Nephron progenitor cell (in vitro differentiated cells): ENCODE data around the gene CNOT10.
A peak's percentile ranks its signal among the peaks of the same experiment; 100 is the strongest.

Source experiments
- DNase-seq: peaks from one replicate; pipeline ENCODE4 v3.0.0; 2021
- H3K27ac Mint-ChIP-seq: 2 replicates; pipeline ENCODE4 v1.8.0; 2021; ENCODE audit warnings: mild to moderate bottlenecking, moderate library complexity, mixed read lengths
- H3K27me3 Mint-ChIP-seq: 2 replicates; pipeline ENCODE4 v1.8.0; 2021; ENCODE audit warnings: mild to moderate bottlenecking, low read depth, mixed read lengths; ENCODE audit not compliant: poor library complexity
- H3K36me3 Mint-ChIP-seq: 2 replicates; pipeline ENCODE4 v1.8.0; 2021; ENCODE audit warnings: low read depth, mixed read lengths
- H3K4me1 Mint-ChIP-seq: 2 replicates; pipeline ENCODE4 v1.8.0; 2021; ENCODE audit warnings: mixed read lengths
- H3K4me3 Mint-ChIP-seq: 2 replicates; pipeline ENCODE4 v1.8.0; 2021; ENCODE audit warnings: mild to moderate bottlenecking, moderate library complexity, mixed read lengths
- H3K9me3 Mint-ChIP-seq: 2 replicates; pipeline ENCODE4 v1.8.0; 2021; ENCODE audit warnings: mild to moderate bottlenecking, moderate library complexity, mixed read lengths
- TF ChIP-seq, protein P1 (sequence below): fragments of 200-600 bp; sonication (generic); IDR thresholded peaks from 2 replicates; pipeline ENCODE4 v1.5.0; 2021; ENCODE audit warnings: antibody characterized with exemption

The CNOT10 gene

DNA sequence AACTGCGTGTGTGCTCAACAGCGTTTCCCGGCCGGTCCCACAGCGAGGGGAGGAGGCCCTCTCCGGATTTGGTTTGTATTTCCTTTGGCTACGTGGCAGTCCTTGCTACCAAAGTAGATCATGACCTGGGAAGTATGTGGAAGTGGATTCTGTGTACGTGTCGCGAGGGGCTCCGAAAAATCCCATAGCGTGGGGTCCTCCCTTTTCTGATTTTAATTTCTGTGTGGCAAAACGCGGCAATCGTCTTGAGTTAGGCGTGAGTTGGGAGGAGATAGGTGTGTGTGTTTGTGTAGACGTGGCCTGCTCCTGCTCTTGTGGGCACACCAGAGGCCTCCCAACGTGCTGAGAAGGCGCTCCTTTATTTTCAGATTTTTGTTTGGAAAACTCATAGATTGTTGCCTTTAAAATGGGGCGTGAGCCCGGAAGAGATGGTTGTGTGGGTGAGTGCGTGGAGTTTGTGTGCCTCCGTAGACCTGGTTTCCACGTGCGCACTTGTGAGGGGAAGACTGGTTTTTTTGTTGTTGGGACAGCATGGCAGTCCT is 134.1 kb downstream of the CNOT10 start:
- Mint-ChIP-seq H3K9me3 (no peaks in the 10 kb centered on the region), H3K4me3 (peak overlapping the region; percentile 97), H3K36me3 (peaks cover 18% of the 10 kb centered on the region), H3K4me1 (peaks cover 70% of the 10 kb centered on the region), H3K27ac (peak overlapping the region; percentile 99), H3K27me3 (peaks cover 7% of the 10 kb centered on the region)
- TF ChIP-seq, protein P1, sequence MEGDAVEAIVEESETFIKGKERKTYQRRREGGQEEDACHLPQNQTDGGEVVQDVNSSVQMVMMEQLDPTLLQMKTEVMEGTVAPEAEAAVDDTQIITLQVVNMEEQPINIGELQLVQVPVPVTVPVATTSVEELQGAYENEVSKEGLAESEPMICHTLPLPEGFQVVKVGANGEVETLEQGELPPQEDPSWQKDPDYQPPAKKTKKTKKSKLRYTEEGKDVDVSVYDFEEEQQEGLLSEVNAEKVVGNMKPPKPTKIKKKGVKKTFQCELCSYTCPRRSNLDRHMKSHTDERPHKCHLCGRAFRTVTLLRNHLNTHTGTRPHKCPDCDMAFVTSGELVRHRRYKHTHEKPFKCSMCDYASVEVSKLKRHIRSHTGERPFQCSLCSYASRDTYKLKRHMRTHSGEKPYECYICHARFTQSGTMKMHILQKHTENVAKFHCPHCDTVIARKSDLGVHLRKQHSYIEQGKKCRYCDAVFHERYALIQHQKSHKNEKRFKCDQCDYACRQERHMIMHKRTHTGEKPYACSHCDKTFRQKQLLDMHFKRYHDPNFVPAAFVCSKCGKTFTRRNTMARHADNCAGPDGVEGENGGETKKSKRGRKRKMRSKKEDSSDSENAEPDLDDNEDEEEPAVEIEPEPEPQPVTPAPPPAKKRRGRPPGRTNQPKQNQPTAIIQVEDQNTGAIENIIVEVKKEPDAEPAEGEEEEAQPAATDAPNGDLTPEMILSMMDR = no peak
- DNase-seq = no peak

GRCh38 chr3:32819551-32820348 is 134.8 kb downstream of the CNOT10 start:
- Mint-ChIP-seq H3K27ac (peak overlapping the region; percentile 99), H3K9me3 (no peaks in the 10 kb centered on the region), H3K27me3 (peaks cover 7% of the 10 kb centered on the region), H3K4me1 (peaks cover 70% of the 10 kb centered on the region), H3K36me3 (peaks cover 23% of the 10 kb centered on the region), H3K4me3 (peak overlapping the region; percentile 97)
- TF ChIP-seq, protein P1 = no peak
- DNase-seq = peak; percentile 50

GRCh38 chr3:32820430-32820829 is 135.4 kb downstream of the CNOT10 start:
- TF ChIP-seq, protein P1 = no peak
- Mint-ChIP-seq H3K36me3 (peaks cover 29% of the 10 kb centered on the region), H3K4me1 (peaks cover 70% of the 10 kb centered on the region), H3K9me3 (no peaks in the 10 kb centered on the region), H3K27me3 (peaks cover 7% of the 10 kb centered on the region), H3K4me3 (peak overlapping the region; percentile 97), H3K27ac (no peak overlapping the region)
- no peak for DNase-seq

DNA sequence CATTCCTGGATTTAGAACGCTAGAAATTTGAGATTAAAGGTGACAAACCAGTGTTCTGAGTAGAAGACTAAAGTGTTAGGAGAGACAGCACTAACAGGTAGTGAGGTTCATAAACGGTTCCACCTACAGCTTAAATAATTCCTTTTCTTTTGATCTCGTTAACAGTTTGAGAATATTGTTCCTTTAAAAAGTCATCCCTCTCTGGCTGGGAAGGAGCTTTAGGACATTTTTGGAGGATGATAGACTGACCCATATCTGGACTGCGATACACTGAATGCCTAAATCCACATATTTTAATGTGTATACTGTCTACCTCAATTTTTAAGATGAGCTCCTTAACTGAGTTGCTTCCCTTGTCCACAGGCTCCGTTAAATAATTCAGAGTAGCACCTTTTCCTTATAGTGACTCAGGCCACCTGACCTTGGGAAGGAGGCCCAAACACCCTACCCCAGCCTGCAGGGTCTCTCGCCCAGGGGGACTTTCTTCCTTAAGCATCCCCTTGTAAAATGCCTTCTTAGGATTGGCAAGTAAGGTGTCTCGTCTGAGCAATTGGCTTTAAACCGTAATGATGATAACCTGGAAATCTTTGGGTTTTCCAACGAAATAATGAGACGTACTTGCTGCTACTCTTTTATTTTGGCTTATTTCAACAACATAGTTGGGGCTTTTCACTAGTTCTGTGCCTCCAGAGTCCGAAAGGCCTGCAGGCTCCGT is 136.1 kb downstream of the CNOT10 start:
- H3K9me3 Mint-ChIP-seq = no peaks in the 10 kb centered on the region
- peaks cover 70% of the 10 kb centered on the region for H3K4me1 Mint-ChIP-seq
- no peak overlapping the region for H3K27ac Mint-ChIP-seq
- TF ChIP-seq, protein P1 = no peak
- peak overlapping the region; percentile 97 for H3K4me3 Mint-ChIP-seq
- DNase-seq = no peak
- H3K27me3 Mint-ChIP-seq = peaks cover 7% of the 10 kb centered on the region
- H3K36me3 Mint-ChIP-seq = peaks cover 36% of the 10 kb centered on the region

GRCh38 chr3:32821686-32822296 is 136.8 kb downstream of the CNOT10 start:
- H3K4me3 Mint-ChIP-seq = peak overlapping the region; percentile 97
- peaks cover 72% of the 10 kb centered on the region for H3K4me1 Mint-ChIP-seq
- H3K9me3 Mint-ChIP-seq = no peaks in the 10 kb centered on the region
- H3K27me3 Mint-ChIP-seq = peaks cover 7% of the 10 kb centered on the region
- no peak overlapping the region for H3K27ac Mint-ChIP-seq
- H3K36me3 Mint-ChIP-seq = peaks cover 37% of the 10 kb centered on the region
- TF ChIP-seq, protein P1 = no peak
- peak; percentile 53 for DNase-seq
